ENCODE results near the gene ACTRT3.

The ACTRT3 gene

GRCh38 chr3:169769287-169770181 lies at the start of gene ACTRT3:
Gene ACTRT3, minus strand, starts transcription at chr3:169769561. Its CDS starts 41 bp downstream, at chr3:169769520.
- DNase-seq (ENCODE audit: low spot score), result peak; percentile 89

- DNase-seq (ENCODE audit: low spot score), result no peak
Observed at GRCh38 chr3:169818316-169818715, 49.0 kb upstream of the ACTRT3 start.

- no peak for DNase-seq (ENCODE audit: low spot score)
Observed at GRCh38 chr3:169815590-169816150, 46.3 kb upstream of the ACTRT3 start.

- peak; percentile 47 for DNase-seq (ENCODE audit: low spot score)
Observed at GRCh38 chr3:169813757-169814517, 44.6 kb upstream of the ACTRT3 start.

- DNase-seq (ENCODE audit: low spot score), result no peak
Observed at GRCh38 chr3:169813278-169813677, 43.9 kb upstream of the ACTRT3 start.

GRCh38 chr3:169812332-169813235 lies 43.2 kb upstream of the ACTRT3 start, which contains the start of the genes LRRC34 and LRRIQ4:
Gene LRRC34, minus strand, starts transcription at chr3:169812904. Its CDS starts 356 bp downstream, at chr3:169812548.
Gene LRRIQ4, plus strand, starts transcription at chr3:169812870. Its CDS starts 9,052 bp downstream, at chr3:169821922.
- peak; percentile 65 for DNase-seq (ENCODE audit: low spot score)

- peak; percentile 21 for DNase-seq (ENCODE audit: low spot score)
Observed at GRCh38 chr3:169811631-169812331, 42.4 kb upstream of the ACTRT3 start.

- DNase-seq (ENCODE audit: low spot score), result no peak
Observed at GRCh38 chr3:169809230-169809795, 40.0 kb upstream of the ACTRT3 start.

GRCh38 chr3:169804681-169805080 lies 35.3 kb upstream of the ACTRT3 start:
- no peak for DNase-seq (ENCODE audit: low spot score)

GRCh38 chr3:169792359-169792758 lies 23.0 kb upstream of the ACTRT3 start:
- DNase-seq (ENCODE audit: low spot score), result no peak

GRCh38 chr3:169790687-169791429 lies 21.5 kb upstream of the ACTRT3 start:
- DNase-seq (ENCODE audit: low spot score), result no peak

- DNase-seq (ENCODE audit: low spot score), result no peak
Observed at GRCh38 chr3:169790219-169790618, 20.9 kb upstream of the ACTRT3 start.

GRCh38 chr3:169787791-169788190 lies 18.4 kb upstream of the ACTRT3 start:
- no peak for DNase-seq (ENCODE audit: low spot score)

- DNase-seq (ENCODE audit: low spot score), result no peak
Observed at GRCh38 chr3:169787120-169787519, 17.8 kb upstream of the ACTRT3 start.

- DNase-seq (ENCODE audit: low spot score), result peak; percentile 87
Observed at GRCh38 chr3:169781209-169781855, 12.0 kb upstream of the ACTRT3 start.

- no peak for DNase-seq (ENCODE audit: low spot score)
Observed at GRCh38 chr3:169780742-169781141, 11.4 kb upstream of the ACTRT3 start.

GRCh38 chr3:169777822-169778221 lies 8.5 kb upstream of the ACTRT3 start:
- no peak for DNase-seq (ENCODE audit: low spot score)

GRCh38 chr3:169774186-169774585 lies 4.8 kb upstream of the ACTRT3 start:
- peak; percentile 49 for DNase-seq (ENCODE audit: low spot score)

Measured in hematopoietic multipotent progenitor cell treated with erythropoietin and hydrocortisone succinate and interleukin-3 and kit ligand, for 17 days (in vitro differentiated cells).